Cardiac septum (tissue), 1 donor: ENCODE data around the gene SIRPB1. TPM values are rescaled to one million over a fixed set of nuclear protein-coding genes. Genes with fewer than 3 reads are reported as not detected.
"Not testable (repeated sequence)": the region's sequence is repeated elsewhere in the genome, so short reads cannot be mapped to it uniquely, and the experiment has no call there.

ENCODE experiments used
- DNase-seq: peaks from one replicate; pipeline ENCODE4 v3.0.0-alpha.2; 2020; ENCODE audit warnings: low spot score
- intact Hi-C: fragments of 100-400 bp; cut with DNase I; formaldehyde crosslinking; loops from one replicate; pipeline ENCODE4 v1.14.0; 2022
- long read RNA-seq: library from polyadenylated mRNA; unstranded; transcript quantifications from one replicate; pipeline ENCODE4 v2.0.0, GENCODE V29; 2021
- total RNA-seq: library from RNA; stranded (reverse); fragmentation: NEBNext Ultra II Directional; extraction: Animal tissue kit (Norgen Biotek cat#: 25700); gene quantifications from one replicate; pipeline ENCODE4 v1.2.1, GENCODE V29; 2021
- donor health status: DM: no; HTN: no; CAD: no.

The SIRPB1 gene
- 0.92 TPM for total RNA-seq
- long read RNA-seq = 0 reads

DNA sequence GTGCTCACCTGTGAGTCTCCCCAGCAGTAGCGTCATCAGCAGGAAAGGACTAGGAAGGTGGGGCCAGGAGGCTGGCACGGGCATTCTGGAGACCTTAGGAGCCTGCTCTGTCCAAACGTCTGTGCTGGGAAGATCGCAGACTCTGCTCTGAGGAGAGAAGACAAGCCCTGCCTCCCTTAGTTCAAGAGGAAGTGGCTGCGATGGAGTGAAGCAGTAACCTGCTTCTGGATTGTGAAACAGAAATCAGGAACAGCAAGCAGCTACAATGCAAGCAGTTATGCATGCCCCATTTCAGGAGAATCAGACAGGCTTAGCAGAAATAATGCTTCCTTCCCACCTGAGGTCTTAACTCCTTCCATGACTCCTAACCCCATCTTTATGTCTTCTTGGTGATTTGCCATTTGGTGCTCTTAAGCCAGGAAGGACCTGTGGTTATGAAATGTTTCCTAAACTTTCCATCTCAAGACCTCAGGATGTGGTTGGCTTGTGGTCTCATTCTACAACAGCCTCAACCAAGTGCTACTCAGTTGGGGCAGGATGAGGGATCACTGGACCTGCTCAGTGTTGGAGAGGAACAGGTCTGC lies at the start of gene SIRPB1:
Gene SIRPB1, minus strand, starts transcription at position 149 of the 584 bp plus-strand sequence. Its CDS starts 65 bp downstream, at position 84.
- no peak for DNase-seq
- intact Hi-C loops = no loop called here

DNA sequence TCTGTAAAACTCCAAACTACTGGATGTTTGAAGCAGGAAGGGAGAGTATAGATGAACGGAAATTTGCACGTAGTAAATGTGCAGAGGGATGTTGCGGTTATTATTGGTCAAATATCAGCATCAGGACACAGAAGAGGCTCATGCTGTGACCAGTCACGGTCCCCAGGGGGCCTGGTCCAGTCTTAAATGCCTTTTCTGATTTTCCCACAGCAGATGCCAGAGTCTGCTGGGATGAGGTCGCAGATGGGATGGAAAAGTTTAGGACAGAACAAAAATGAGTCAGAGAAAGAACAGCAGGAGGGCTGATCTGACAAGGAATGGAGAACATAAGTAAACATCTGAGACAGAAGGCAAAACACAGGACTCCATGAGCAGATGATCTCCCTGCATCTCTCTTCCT lies 49.5 kb upstream of the SIRPB1 start:
- no peak for DNase-seq
- intact Hi-C loops = no loop called here

DNA sequence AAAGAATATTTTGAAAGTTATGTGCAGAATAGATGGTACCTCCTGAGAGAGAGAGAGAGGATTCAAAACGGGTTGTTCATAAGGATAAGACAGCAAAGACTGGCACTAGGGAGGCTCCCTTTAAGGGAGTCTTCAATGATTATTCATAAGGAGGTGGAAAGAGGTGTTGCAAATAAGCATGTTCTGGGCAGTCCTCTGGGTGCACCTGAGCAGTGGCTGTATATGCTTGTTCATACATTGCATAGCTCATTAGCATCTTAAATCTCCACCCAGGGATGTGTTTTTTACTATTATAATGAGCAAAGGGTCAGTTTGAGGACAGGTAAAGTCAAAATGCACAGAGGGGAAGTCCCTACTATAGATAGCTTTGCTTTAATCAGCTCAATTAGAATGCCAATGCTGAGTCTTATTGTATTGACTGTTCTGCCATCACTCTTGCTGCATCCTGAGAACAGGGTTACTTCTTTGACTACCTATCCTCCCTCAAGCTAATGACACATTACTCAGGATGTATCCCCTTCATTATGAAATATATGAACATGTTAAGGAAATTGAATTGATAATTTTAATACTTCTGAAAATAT lies 47.8 kb upstream of the SIRPB1 start:
- no peak for DNase-seq
- intact Hi-C loops = no loop called here

DNA sequence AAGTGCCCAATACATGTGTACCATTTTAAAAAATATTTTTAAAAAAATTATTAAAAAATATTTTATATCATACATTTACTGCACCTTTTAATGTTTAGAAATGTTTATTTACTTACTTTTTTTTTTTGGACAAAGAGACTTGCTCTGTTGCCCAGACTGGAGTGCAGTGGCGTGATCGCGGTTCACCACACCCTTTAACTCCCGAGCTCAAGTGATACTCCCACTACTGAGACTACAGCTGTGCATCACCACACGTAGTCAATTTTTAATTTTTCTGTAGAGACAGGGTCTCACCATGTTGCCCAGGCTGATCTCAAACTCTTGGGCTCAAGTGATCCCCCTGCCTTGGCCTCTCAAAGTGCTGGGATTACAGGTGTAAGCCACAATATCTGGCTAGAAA lies 47.0 kb upstream of the SIRPB1 start:
- intact Hi-C loops = no loop called here
- DNase-seq = no peak

DNA sequence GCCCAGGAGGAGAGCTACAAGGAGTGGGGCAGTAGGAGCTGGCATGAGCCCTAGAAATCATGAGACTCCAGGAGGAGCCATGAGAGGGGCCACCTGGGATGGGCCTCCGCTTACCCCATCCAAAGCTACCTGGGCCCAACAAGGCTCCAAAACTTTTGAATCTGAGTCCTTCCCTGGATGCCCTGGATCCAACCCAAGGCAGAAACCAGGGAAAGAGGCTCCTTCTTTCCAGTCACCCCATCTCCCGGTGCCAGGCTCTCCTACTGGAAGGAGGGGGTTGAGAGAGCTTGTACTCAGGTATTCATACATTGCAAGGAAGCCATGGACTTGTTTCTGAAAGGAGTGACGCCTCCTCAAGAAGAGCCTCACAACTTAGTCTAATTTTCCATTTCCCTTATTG lies 45.5 kb upstream of the SIRPB1 start:
- intact Hi-C loops = no loop called here
- no peak for DNase-seq

DNA sequence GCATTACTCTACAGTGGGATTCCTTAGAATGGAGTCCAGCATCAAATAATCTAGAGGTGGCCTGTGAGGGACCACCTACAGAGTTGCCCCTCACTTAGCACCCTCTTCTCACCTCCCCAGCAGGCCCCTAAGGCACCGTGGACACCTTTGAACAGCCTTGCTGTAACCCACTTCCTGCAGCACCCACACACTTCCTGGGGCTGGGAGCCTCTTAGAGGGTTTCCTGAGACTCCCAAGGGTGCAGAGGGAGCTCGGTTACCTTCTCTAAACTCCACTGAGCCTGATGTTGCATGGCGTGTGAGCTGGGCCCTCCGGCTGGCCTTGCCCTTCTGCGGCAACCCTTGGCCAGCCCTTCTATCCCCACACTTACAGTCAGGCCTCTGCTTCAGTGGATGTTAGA lies 45.1 kb upstream of the SIRPB1 start:
- intact Hi-C loops = no loop called here
- no peak for DNase-seq

DNA sequence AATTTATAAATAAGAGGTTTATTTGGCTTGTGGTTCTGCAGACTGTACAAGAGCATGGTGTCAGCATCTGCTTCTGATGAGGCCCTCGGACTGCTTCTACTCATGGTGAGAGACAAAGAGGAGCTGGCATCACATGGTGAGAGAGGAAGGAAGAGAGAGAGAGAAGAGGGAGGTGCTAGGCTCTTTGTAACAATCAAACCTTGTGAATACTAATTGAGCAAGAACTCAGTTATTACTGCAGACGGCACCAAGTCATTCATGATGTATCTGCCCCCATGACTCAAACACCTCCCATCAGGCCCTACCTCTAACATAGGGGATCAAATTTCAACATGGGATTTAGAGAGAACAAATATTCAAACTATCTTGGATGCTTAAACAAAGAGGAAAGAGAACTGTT lies 44.1 kb upstream of the SIRPB1 start:
- intact Hi-C loops = no loop called here
- no peak for DNase-seq

DNA sequence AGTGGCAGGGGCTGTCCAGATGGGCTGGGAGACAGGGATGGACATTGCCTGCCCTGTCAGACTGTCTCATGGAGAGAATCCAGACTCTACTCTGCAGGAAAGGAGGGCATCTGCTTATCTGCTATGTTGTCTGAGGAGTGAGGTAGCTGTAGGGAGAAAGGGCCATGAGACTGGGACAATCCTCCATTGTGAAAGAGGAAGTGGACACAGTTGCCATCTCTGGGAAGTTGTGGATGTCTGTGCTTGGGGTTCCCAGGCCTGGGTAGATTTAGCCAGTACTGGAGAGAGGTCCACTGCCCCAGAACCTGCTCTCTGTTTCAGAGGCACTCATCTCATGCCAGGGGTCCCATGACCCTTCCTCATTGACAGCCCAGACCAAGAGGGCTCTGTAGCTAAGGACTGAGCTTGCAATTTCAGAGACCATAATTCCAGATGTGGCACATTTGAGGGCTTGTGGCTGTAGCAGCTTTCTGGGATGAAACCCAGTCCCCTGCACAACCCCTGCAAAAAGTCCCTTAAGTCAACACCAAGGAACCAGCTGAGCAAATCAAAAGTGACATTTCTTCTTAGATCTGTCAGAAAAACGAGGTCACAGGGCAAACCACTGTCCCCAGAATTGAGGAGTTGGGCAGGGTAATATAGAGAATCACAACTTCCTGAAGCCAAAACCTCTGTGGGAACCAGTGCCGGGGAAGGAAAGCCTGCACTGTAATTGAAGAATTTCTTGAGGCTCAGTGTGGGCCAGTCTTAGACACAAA lies 41.9 kb upstream of the SIRPB1 start:
- intact Hi-C loops = no loop called here
- no peak for DNase-seq

DNA sequence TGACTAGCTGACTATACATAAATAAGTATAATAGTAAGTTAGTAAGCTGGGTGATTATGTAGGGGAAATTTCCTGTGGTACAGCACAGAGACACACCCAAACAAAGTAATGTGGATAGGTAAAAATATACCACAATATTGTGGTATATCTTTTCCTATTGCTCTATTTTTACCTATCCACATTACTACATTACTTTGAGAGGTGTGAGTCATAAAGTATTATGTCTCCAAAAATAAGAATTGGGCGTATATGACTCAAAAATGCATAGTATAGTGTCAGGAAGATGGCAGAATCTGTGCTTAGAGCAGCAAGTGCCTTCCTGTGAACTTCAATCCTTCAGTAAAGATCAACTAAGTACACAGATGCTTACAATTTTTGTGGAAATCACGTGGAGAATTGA lies 40.4 kb upstream of the SIRPB1 start:
- intact Hi-C loops = no loop called here
- no peak for DNase-seq

DNA sequence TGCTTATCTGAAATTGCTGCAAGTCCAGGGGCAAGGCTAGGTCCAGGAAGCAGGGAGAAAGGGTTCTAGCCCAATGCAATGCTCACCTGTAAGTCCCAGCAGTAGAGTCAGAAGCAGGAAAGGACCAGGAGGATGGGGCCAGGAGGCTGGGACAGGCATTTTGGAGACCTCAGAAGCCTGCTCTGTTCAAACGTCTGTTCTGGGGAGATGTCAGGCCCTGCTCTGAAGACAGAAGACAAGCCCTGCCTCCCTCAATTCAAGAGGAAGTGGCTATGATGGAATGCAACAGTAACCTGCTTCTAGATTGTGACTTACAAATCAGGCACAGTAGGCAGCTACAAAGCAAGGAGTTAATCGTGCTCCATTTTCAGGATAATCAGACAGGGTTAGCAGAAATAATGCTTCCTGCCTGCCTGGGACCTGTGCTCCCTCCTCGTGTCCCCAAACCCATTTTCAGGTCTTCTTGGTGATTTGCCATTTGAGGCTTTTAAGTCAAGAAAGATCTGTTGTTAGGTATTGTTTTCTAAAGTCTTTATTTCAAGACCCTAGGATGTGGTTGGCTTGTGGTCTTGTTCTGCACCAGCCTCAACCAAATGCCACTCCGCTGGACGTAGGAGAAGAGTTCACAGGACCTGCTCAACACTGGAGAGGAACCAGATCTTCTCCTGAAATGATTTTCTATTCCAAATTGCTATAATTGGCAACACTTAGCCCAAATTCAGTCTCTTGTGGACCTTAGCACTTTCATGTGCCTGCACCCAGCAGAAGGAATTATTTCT lies 37.9 kb upstream of the SIRPB1 start, which contains the start of gene SIRPG:
Gene SIRPG, minus strand, starts transcription at position 224 of the 779 bp plus-strand sequence. Its CDS starts 65 bp downstream, at position 159.
- DNase-seq = no peak
- intact Hi-C loops = no loop called here

DNA sequence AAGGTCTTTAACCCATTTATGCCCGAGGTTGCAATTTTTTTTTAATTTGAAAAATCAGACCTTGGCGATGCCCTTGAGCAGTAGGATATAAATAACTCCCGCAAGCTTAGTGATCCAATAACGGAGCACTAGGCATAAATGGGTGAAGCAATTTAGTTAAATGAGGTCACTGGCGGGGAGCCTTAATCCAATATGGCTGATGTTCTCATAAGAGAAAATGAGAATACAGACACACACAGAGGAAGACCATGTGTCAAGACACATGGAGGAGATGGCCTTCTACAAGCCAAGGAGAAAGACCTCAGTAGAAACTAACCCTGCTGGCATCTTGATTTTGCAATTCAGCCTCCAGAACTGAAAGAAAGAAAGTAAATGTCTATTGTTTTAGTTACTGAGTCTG lies 37.0 kb upstream of the SIRPB1 start:
- intact Hi-C loops = no loop called here
- no peak for DNase-seq

DNA sequence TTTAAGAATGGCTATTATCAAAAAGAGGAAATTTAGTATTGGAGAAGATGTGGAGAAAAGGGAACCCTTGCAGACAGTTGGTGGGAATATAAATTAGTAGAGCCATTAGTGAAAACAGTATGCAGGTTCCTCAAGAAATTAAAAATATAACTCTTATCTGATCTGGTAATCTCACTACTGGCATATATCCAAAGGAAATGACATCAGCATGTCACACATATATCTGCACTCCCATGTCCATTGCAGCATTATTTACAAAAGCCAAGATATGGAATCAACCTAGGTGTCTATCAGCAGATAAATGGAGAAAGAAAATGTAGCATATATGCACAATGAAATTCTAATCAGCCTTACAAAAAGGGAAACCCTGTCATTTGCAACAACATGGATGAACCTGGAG lies 35.2 kb upstream of the SIRPB1 start:
- no peak for DNase-seq
- intact Hi-C loops = no loop called here

DNA sequence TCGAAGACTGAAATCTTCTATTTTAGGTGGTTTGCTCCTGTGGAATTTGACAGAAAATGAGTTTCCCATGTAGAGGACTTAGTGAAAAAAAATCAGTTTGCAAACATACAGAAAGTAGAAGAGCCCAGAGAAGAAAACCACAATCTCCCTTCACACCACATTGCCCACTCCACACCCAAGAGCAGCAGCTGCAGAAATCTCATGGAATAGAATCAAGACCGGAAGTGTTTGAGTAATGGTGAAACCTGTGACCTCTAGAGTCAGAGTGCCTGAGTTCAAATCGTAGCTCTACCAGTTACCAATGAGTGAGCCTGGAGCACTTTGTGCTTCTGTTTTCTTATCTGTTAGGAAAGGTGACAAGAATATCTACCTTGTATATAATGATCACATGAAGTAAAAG lies 33.2 kb upstream of the SIRPB1 start:
- no peak for DNase-seq
- intact Hi-C loops = no loop called here

DNA sequence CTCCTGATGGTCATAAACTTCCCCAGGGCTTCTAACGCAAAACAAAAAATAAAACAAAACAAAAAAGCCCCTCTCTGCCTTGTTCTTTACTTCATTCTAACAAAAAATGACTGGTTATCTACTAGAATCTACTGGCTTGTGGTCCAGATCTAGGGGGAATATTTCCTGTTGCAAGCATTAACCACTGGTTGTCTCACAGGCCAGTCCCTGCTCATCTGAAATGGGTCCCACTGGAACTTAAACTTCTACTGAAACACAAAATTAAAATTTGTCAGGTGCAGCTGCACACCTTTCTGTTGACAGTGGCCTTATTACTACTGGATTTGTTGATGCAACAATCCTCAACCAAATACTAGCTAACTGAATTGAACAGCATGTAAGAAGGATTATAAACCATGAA lies 32.3 kb upstream of the SIRPB1 start:
- no peak for DNase-seq
- intact Hi-C loops = no loop called here

DNA sequence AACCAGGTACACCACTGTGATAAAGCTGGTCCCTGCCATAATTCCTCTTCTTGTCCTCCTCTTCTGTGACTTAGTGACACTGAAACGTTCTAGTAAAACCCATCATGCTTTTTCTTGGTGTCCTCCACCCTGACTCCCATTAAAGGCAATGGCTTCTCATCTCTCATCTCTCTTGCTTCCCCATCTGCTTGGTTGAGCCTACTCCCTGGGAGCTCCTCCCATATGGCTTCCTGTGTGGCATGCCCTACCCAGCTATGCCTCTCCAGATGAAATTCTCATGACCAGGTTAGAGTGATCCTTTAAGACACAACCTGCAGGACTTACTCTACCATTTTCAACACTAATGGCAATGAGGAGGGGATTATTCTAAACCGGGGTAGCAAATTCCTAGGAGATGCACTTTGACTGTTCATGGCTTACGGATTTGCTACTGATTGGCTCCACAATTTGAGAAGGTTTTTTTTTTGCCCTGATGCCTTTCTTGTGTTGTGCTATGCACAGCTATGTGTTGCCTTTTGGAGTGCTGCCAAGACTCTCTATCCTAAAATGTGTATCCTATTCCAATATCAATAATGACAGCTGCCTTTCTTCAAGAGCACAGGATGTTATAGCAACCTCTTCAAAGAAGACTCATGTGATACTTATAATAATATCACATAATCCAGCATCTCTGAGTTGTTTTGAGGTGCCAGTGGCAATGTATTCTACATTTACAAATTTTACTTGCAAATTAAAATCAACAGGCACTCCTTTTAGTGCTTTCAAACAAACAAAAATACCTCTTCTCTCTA lies 31.7 kb upstream of the SIRPB1 start:
- intact Hi-C loops = no loop called here
- DNase-seq = no peak

DNA sequence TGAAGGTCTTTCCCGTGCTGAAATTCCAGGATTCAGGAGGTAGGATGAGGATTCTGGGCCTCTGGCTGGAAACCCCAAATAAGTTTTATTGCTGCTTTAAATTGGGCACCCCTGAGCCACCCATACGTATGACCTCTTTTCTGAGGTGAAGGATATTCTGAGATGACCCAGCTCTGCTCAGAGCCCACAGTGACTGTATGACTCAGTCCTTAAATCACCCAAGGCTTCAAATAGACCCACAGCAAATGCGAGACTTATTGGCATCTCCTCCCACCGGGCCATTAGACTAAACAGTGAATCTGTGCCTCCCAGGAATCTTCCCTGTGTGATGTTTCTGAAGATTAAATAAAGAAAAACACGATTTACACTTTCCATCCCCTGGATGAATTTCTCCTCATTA lies 28.3 kb upstream of the SIRPB1 start:
- no peak for DNase-seq

DNA sequence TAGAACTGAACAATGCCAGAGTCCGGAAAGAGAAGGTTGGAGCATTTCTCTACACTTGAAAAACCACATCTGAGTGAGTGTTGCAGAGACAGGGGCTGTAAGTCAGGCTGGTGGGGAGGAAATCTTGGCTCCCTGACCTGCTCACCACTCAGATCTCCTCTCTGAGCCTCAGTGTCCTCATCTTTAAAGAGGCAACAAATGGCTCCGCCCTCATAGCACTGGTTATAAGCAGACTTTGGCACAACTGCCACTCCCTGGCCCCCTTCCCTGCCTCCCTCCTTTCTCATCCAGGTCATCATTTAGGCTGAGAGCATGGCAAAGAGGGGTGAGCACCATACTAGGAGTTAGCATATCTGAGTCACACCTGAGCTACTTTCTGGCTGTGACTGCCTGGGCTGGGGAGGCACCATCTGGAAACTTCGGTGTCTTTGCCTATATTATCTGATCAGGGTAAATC lies 27.2 kb upstream of the SIRPB1 start:
- no peak for DNase-seq
- intact Hi-C loops = no loop called here

More for the DNA sequence above, 28.3 kb upstream of the SIRPB1 start:
- intact Hi-C loops = no loop called here

DNA sequence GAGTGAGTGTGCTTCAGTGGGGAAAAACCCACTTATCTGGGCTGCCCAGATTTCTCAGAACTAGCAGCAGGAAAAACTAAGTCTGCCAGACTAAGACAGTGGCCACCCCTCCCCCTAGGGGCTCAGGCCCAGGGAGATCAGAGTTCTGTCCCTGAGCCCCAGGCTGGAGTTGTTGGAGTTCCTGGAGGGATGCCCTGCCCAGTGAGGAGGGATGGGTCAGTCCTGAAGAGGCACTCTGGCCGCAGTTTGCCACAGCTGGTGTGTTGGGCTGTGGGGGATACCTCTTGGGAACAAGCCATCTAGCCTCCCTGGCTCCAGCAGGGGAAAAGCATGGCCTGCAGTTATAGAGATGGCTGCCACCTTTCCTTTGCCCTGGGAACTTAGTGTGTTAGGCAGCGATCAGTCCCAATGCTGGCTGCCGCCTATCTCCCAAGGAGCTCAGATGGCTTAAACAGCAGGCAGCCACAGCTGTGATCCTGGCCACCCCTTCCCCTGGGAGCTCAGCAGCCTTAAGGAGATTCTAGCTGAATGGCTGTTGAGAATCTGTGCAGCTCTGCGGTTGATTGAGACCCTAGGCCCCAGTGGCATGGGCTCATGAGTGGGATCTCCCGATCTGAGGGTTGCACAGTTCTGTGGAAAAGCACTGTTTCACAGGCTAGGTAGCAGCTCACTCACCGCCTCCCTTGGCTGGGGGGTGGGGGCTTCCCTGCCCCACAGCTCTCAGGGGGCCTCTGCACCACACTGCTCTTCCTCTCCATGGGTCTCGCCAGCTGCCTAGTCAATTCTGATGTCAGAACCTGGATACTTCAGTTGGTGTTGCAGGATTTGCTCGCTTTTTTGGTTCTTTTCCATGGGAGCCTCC lies 24.5 kb upstream of the SIRPB1 start:
- DNase-seq = no peak
- intact Hi-C loops = no loop called here

DNA sequence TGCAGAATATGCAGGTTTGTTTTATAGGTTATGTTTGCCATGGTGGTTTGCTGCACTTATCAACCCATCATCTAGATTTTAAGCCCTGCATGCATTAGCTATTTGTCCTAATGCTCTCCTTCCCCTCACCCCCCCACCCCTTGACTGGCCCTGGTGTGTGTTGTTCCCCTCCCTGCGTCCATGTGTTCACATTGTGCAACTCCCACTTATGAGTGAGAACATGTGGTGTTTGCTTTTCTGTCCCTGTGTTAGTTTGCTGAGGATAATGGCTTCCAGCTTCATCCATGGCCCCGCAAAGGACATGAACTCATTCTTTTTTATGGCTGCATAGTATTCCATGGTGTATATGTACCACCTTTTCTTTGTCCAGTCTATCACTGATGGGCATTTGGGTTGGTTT lies 18.8 kb upstream of the SIRPB1 start:
- intact Hi-C loops, DNase-seq: not testable (repeated sequence)
